ENCODE data around the gene PRKAG2.

GRCh38 chr7:151784853-151785680, 91.8 kb downstream of the PRKAG2 start:
- TF ChIP-seq CTCF (IDR thresholded peaks at IDR 0.05), result no peak
- no peak for TF ChIP-seq POLR2A (IDR thresholded peaks at IDR 0.05)

Measured in lower leg skin (tissue), 3 donors.